Right atrium auricular region (tissue), 2 donors: Measurements from ENCODE around the gene EFHB. TPM values are rescaled to one million over a fixed set of nuclear protein-coding genes. Genes with fewer than 3 reads are reported as not detected.

Experiments used
- DNase-seq: peaks from one replicate; pipeline ENCODE4 v3.0.0-alpha.2; 2019; ENCODE audit warnings: low spot score
- H3K27ac ChIP-seq, 2 donors: fragments of 200-600 bp; sonication (generic); 1 replicate in 1 of 2; 2 replicates in 1 of 2; pipeline ENCODE4 v1.5.1; 2016 to 2019
- H3K27me3 ChIP-seq, 2 donors: fragments of 200-600 bp; sonication (generic); one replicate each; pipeline versions ENCODE4 v1.5.1 to v1.6.0; 2017 to 2019
- H3K36me3 ChIP-seq: fragments of 200-600 bp; sonication (generic); one replicate; pipeline ENCODE4 v1.5.1; 2016
- H3K4me1 ChIP-seq, 2 donors: fragments of 200-600 bp; sonication (generic); one replicate each; pipeline versions ENCODE4 v1.5.1 to v1.6.0; 2017 to 2019
- H3K4me3 ChIP-seq, 2 donors: fragments of 200-600 bp; sonication (generic); 1 replicate in 1 of 2; 2 replicates in 1 of 2; pipeline ENCODE4 v1.5.1; 2017 to 2019; ENCODE audit warnings: mild to moderate bottlenecking in 1 of 2, moderate library complexity in 1 of 2
- H3K9me3 ChIP-seq, 2 donors: fragments of 200-600 bp; sonication (generic); one replicate each; pipeline ENCODE4 v1.5.1; 2019
- CTCF ChIP-seq, 2 donors: fragments of 200-600 bp; sonication (generic); IDR thresholded peaks; one replicate each; pipeline ENCODE4 v1.5.1; 2019; ENCODE audit warnings: antibody characterized with exemption in 2 of 2
- total RNA-seq, 2 donors: library from RNA; depleted of rRNA; stranded (reverse); fragments of >200 nt; gene quantifications; one replicate each; pipeline ENCODE4 v1.1.0, GENCODE V29; 2016

EFHB gene
- total RNA-seq, 2 donors from 2014 or later = 0.51 TPM; not detected in 1

GRCh38 chr3:19931180-19931692 is 2.8 kb downstream of the EFHB start:
- no peak for DNase-seq
- H3K9me3 ChIP-seq = no peaks in the 10 kb centered on the region
- H3K4me3 ChIP-seq = no peak overlapping the region
- no peaks in the 10 kb centered on the region for H3K36me3 ChIP-seq
- H3K27ac ChIP-seq = no peak overlapping the region
- no peak for TF ChIP-seq CTCF (IDR thresholded peaks at IDR 0.05)
- no peaks in the 10 kb centered on the region for H3K4me1 ChIP-seq
- no peaks in the 10 kb centered on the region for H3K27me3 ChIP-seq

- Histone ChIP-seq H3K4me1 (no peaks in the 10 kb centered on the region), H3K36me3 (no peaks in the 10 kb centered on the region), H3K4me3 (no peak overlapping the region), H3K27ac (no peak overlapping the region), H3K9me3 (no peaks in the 10 kb centered on the region), H3K27me3 (no peaks in the 10 kb centered on the region)
- no peak for DNase-seq
- TF ChIP-seq CTCF (IDR thresholded peaks at IDR 0.05) = no peak
Observed at GRCh38 chr3:19920401-19921080, 13.5 kb downstream of the EFHB start.

GRCh38 chr3:19917167-19917566 is 16.9 kb downstream of the EFHB start:
- Histone ChIP-seq H3K4me1 (no peaks in the 10 kb centered on the region), H3K4me3 (no peak overlapping the region), H3K27ac (no peak overlapping the region), H3K9me3 (peaks cover 0 to 20% of the 10 kb centered on the region in 2 donors), H3K27me3 (no peaks in the 10 kb centered on the region), H3K36me3 (no peaks in the 10 kb centered on the region)
- TF ChIP-seq CTCF (IDR thresholded peaks at IDR 0.05) = no peak
- DNase-seq = no peak

DNA sequence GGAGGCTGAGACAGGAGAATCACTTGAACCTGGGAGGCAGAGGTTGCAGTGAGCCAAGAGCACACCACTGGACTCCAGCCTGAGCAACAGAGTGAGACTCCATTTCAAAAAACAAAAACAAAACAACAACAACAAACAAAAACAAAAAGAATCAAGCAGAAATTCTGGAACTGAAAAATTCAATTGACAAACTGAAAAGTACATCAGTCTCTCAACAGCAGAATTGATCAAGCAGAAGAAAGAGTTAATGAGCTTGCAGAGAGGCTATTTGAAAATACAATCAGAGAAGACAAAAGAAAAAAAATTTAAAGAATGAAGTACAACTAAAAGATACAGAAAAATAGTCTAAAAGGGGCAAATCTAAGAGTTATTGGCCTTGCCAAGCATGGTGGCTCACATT is 22.6 kb downstream of the EFHB start:
- H3K27ac ChIP-seq = no peak overlapping the region
- no peak for TF ChIP-seq CTCF (IDR thresholded peaks at IDR 0.05)
- H3K9me3 ChIP-seq = peaks cover 0 to 38% of the 10 kb centered on the region in 2 donors
- no peak for DNase-seq
- H3K4me1 ChIP-seq = no peaks in the 10 kb centered on the region
- no peaks in the 10 kb centered on the region for H3K27me3 ChIP-seq
- no peak overlapping the region for H3K4me3 ChIP-seq
- H3K36me3 ChIP-seq = no peaks in the 10 kb centered on the region

DNA sequence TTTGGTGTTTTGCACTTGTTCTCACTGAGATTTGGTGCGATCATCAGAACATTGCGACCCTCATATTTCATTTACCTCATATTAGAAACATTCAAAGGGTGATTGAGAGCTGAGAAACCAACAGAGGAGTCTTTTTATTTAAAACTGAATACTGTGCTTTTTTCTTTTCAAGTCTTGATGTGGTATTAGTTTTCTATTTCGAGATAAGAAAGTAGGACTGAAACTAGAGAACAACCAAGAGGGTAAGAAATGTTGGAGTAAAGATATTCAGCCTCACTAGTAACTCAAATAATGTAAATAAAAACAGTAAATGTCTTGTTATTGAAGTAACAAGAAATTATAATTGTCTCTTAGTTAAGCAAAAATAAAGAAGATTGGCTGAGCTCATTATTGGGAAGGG is 26.5 kb downstream of the EFHB start:
- no peaks in the 10 kb centered on the region for H3K4me1 ChIP-seq
- H3K9me3 ChIP-seq = peaks cover 0 to 28% of the 10 kb centered on the region in 2 donors
- no peak for DNase-seq
- H3K36me3 ChIP-seq = no peaks in the 10 kb centered on the region
- H3K4me3 ChIP-seq = no peak overlapping the region
- H3K27me3 ChIP-seq = no peaks in the 10 kb centered on the region
- no peak overlapping the region for H3K27ac ChIP-seq
- no peak for TF ChIP-seq CTCF (IDR thresholded peaks at IDR 0.05)

- H3K36me3 ChIP-seq = no peaks in the 10 kb centered on the region
- no peaks in the 10 kb centered on the region for H3K4me1 ChIP-seq
- no peak overlapping the region for H3K27ac ChIP-seq
- no peak for DNase-seq
- TF ChIP-seq CTCF (IDR thresholded peaks at IDR 0.05) = no peak
- no peak overlapping the region for H3K4me3 ChIP-seq
- no peaks in the 10 kb centered on the region for H3K27me3 ChIP-seq
- peaks cover 0 to 12% of the 10 kb centered on the region in 2 donors for H3K9me3 ChIP-seq
Observed at GRCh38 chr3:19903649-19904048, 30.4 kb downstream of the EFHB start.
